ENCODE results near the gene SMIM22. TPM values are rescaled to one million over a fixed set of nuclear protein-coding genes. Genes with fewer than 3 reads are reported as not detected.

Gene SMIM22
- total RNA-seq, 2 experiments from 2014 or later: not detected

- Mint-ChIP-seq H3K27me3 (no peaks in the 10 kb centered on the region), H3K4me1 (peaks cover 6% of the 10 kb centered on the region), H3K36me3 (no peaks in the 10 kb centered on the region), H3K27ac (no peak overlapping the region), H3K4me3 (no peak overlapping the region), H3K9me3 (ENCODE audit: low read depth) (no peaks in the 10 kb centered on the region)
- ATAC-seq: no peak
- CTCF ChIA-PET: no interaction called here
- no peak for DNase-seq
Measured at GRCh38 chr16:4792951-4793513, 2.1 kb upstream of the SMIM22 start.

GRCh38 chr16:4795828-4796572 lies 831 bp downstream of the SMIM22 start:
- no peaks in the 10 kb centered on the region for H3K9me3 Mint-ChIP-seq (ENCODE audit: low read depth)
- CTCF ChIA-PET: no interaction called here
- peaks cover 4% of the 10 kb centered on the region for H3K4me1 Mint-ChIP-seq

GRCh38 chr16:4796982-4797804 lies 2.0 kb downstream of the SMIM22 start:
- ATAC-seq (no peak), DNase-seq (no peak)
- Mint-ChIP-seq H3K36me3 (no peaks in the 10 kb centered on the region), H3K4me1 (peaks cover 5% of the 10 kb centered on the region), H3K27me3 (no peaks in the 10 kb centered on the region), H3K4me3 (no peak overlapping the region), H3K27ac (no peak overlapping the region), H3K9me3 (ENCODE audit: low read depth) (no peaks in the 10 kb centered on the region)
- CTCF ChIA-PET: no interaction called here

More at GRCh38 chr16:4795828-4796572, 831 bp downstream of the SMIM22 start:
- ATAC-seq: no peak
- Mint-ChIP-seq H3K27ac (no peak overlapping the region), H3K4me3 (no peak overlapping the region), H3K36me3 (no peaks in the 10 kb centered on the region), H3K27me3 (no peaks in the 10 kb centered on the region)
- no peak for DNase-seq

GRCh38 chr16:4797805-4798252 lies 2.7 kb downstream of the SMIM22 start:
- H3K27me3 Mint-ChIP-seq: no peaks in the 10 kb centered on the region
- H3K4me1 Mint-ChIP-seq: peaks cover 5% of the 10 kb centered on the region
- no peaks in the 10 kb centered on the region for H3K9me3 Mint-ChIP-seq (ENCODE audit: low read depth)
- H3K4me3 Mint-ChIP-seq: no peak overlapping the region
- DNase-seq (no peak), ATAC-seq (no peak)
- H3K36me3 Mint-ChIP-seq: no peaks in the 10 kb centered on the region
- CTCF ChIA-PET: no interaction called here
- no peak overlapping the region for H3K27ac Mint-ChIP-seq

- DNase-seq: no peak
- no peak overlapping the region for H3K4me3 Mint-ChIP-seq
- no peaks in the 10 kb centered on the region for H3K36me3 Mint-ChIP-seq
- CTCF ChIA-PET: no interaction called here
- H3K9me3 Mint-ChIP-seq (ENCODE audit: low read depth): no peaks in the 10 kb centered on the region
- peaks cover 8% of the 10 kb centered on the region for H3K4me1 Mint-ChIP-seq
- no peak for ATAC-seq
- no peaks in the 10 kb centered on the region for H3K27me3 Mint-ChIP-seq
- no peak overlapping the region for H3K27ac Mint-ChIP-seq
Measured at GRCh38 chr16:4798456-4798855, 3.3 kb downstream of the SMIM22 start.

GRCh38 chr16:4799171-4799855 lies 4.1 kb downstream of the SMIM22 start:
- H3K4me3 Mint-ChIP-seq: no peak overlapping the region
- DNase-seq: no peak
- no peak for ATAC-seq
- H3K36me3 Mint-ChIP-seq: no peaks in the 10 kb centered on the region
- H3K9me3 Mint-ChIP-seq (ENCODE audit: low read depth): no peaks in the 10 kb centered on the region
- peaks cover 10% of the 10 kb centered on the region for H3K4me1 Mint-ChIP-seq
- H3K27me3 Mint-ChIP-seq: no peaks in the 10 kb centered on the region
- H3K27ac Mint-ChIP-seq: no peak overlapping the region
- CTCF ChIA-PET: no interaction called here

GRCh38 chr16:4800290-4801041 lies 5.3 kb downstream of the SMIM22 start:
- no peak for DNase-seq
- CTCF ChIA-PET: interaction anchor here (0.5 to 2.7 kb wide), 2 partner anchors 32 to 33 kb away, joined by 3 to 12 read pairs; no protein-coding TSS in a partner anchor
- no peak for ATAC-seq
- Mint-ChIP-seq H3K4me3 (no peak overlapping the region), H3K36me3 (peaks cover 2% of the 10 kb centered on the region), H3K4me1 (peaks cover 10% of the 10 kb centered on the region), H3K9me3 (ENCODE audit: low read depth) (no peaks in the 10 kb centered on the region), H3K27me3 (no peaks in the 10 kb centered on the region), H3K27ac (no peak overlapping the region)

GRCh38 chr16:4801051-4801961 lies 6.1 kb downstream of the SMIM22 start:
- Mint-ChIP-seq H3K27ac (peak overlapping the region; percentile 57), H3K4me3 (peak overlapping the region; percentile 77), H3K9me3 (ENCODE audit: low read depth) (no peaks in the 10 kb centered on the region), H3K36me3 (peaks cover 2% of the 10 kb centered on the region), H3K4me1 (peaks cover 10% of the 10 kb centered on the region), H3K27me3 (no peaks in the 10 kb centered on the region)
- ATAC-seq: no peak
- DNase-seq: no peak
- CTCF ChIA-PET: interaction anchor here (0.5 to 2.7 kb wide), 3 partner anchors 32 to 155 kb away, joined by 3 to 12 read pairs (median 3); no protein-coding TSS in a partner anchor

- DNase-seq (peak; percentile 85), ATAC-seq (peak; percentile 59)
- Mint-ChIP-seq H3K27me3 (no peaks in the 10 kb centered on the region), H3K36me3 (peaks cover 4% of the 10 kb centered on the region), H3K4me3 (peak within 1 kb of the TSS; percentile 77), H3K4me1 (peaks cover 10% of the 10 kb centered on the region), H3K27ac (peak within 1 kb of the TSS; percentile 72), H3K9me3 (ENCODE audit: low read depth) (no peaks in the 10 kb centered on the region)
- CTCF ChIA-PET: interaction anchor here (0.8 to 2.7 kb wide), 5 partner anchors 10 to 154 kb away, joined by 3 to 12 read pairs (median 3); no protein-coding TSS in a partner anchor
Measured at GRCh38 chr16:4801962-4802658, 6.9 kb downstream of the SMIM22 start, which contains the start of gene ROGDI. ROGDI (minus strand) TSS chr16:4802633; CDS start chr16:4802571, 62 bp downstream.

GRCh38 chr16:4802659-4803287 lies 7.6 kb downstream of the SMIM22 start:
- peak; percentile 92 for DNase-seq
- H3K36me3 Mint-ChIP-seq: peaks cover 10% of the 10 kb centered on the region
- ATAC-seq: peak; percentile 94
- H3K4me3 Mint-ChIP-seq: peak overlapping the region; percentile 77
- H3K9me3 Mint-ChIP-seq (ENCODE audit: low read depth): no peaks in the 10 kb centered on the region
- CTCF ChIA-PET: interaction anchor here (0.8 to 2.7 kb wide), 4 partner anchors 10 to 34 kb away, joined by 3 to 12 read pairs (median 4); no protein-coding TSS in a partner anchor
- H3K4me1 Mint-ChIP-seq: peaks cover 10% of the 10 kb centered on the region
- no peaks in the 10 kb centered on the region for H3K27me3 Mint-ChIP-seq
- H3K27ac Mint-ChIP-seq: peak overlapping the region; percentile 72

GRCh38 chr16:4803401-4803844 lies 8.3 kb downstream of the SMIM22 start:
- no peaks in the 10 kb centered on the region for H3K27me3 Mint-ChIP-seq
- DNase-seq (no peak), ATAC-seq (no peak)
- peaks cover 10% of the 10 kb centered on the region for H3K4me1 Mint-ChIP-seq
- peak overlapping the region; percentile 77 for H3K4me3 Mint-ChIP-seq
- peaks cover 10% of the 10 kb centered on the region for H3K36me3 Mint-ChIP-seq
- H3K9me3 Mint-ChIP-seq (ENCODE audit: low read depth): no peaks in the 10 kb centered on the region
- H3K27ac Mint-ChIP-seq: no peak overlapping the region
- CTCF ChIA-PET: interaction anchor here (1.0 to 2.7 kb wide), 3 partner anchors 9 to 35 kb away, joined by 3 to 12 read pairs (median 6); no protein-coding TSS in a partner anchor
